ENCODE data around the gene CDH24.

DNA sequence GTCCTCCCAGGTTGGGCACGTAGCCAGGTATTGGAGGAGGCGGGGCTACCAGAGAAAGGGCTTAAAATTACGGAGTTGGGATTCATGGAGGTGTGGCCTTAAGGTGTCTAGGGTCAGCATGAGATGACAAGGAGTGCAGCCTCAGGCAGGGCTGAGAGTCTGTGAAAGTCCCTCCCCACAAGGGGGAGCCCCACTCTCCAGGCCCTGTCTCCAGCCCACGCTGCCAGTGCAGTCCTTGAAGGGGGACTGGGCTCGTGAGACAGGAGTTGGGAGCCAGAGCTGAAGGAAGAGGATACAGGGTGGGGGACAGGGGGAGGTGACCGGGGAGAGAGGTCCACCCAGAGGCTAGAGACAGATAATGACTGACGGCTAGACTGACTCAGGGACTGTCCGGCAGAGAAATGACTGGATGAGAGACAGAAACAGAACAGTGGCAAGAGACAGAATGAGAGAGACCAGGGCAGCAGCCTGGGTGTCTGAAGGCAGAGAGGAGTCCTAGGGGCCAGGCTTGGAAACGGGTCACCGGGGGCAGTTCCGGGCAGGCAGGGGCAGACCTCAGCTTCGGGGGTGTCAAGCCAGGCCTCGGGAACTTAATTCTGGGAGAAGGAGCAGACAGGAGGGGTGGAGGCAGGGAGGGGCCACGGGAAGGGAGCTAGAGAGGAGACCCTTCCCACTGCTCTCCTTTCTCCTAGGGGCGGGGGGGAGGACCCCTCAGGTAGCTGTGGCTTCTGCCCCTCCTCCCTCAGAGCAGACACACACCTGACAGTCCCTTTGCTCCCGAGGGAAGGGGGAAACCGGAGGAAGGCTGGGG lies 970 bp downstream of the CDH24 start:
- TF ChIP-seq, protein P1, sequence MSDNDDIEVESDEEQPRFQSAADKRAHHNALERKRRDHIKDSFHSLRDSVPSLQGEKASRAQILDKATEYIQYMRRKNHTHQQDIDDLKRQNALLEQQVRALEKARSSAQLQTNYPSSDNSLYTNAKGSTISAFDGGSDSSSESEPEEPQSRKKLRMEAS (IDR thresholded peaks at IDR 0.05; ENCODE audit: low read depth, low read length), result no peak
- TF ChIP-seq YY1 (IDR thresholded peaks at IDR 0.05; ENCODE audit: low read depth, low read length), result peak; percentile 40; the same call in 1 of the 2 replicates
- TF ChIP-seq, protein P2, sequence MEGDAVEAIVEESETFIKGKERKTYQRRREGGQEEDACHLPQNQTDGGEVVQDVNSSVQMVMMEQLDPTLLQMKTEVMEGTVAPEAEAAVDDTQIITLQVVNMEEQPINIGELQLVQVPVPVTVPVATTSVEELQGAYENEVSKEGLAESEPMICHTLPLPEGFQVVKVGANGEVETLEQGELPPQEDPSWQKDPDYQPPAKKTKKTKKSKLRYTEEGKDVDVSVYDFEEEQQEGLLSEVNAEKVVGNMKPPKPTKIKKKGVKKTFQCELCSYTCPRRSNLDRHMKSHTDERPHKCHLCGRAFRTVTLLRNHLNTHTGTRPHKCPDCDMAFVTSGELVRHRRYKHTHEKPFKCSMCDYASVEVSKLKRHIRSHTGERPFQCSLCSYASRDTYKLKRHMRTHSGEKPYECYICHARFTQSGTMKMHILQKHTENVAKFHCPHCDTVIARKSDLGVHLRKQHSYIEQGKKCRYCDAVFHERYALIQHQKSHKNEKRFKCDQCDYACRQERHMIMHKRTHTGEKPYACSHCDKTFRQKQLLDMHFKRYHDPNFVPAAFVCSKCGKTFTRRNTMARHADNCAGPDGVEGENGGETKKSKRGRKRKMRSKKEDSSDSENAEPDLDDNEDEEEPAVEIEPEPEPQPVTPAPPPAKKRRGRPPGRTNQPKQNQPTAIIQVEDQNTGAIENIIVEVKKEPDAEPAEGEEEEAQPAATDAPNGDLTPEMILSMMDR (IDR thresholded peaks at IDR 0.05 in 2 of 3, conservative IDR thresholded peaks at IDR 0.05 in 1 of 3; ENCODE audit: control insufficient read depth in 2 of 3, extremely low read depth in 1 of 3, insufficient read depth in 1 of 3, low read depth in 3 of 3, low read length in 3 of 3), result peak; percentile 57 to 83 (median 69)
- TF ChIP-seq MXI1 (IDR thresholded peaks at IDR 0.05; ENCODE audit: low read depth, low read length), result no peak; the same call in 1 of the 2 replicates
- no peak for TF ChIP-seq TAF1 (IDR thresholded peaks at IDR 0.05; ENCODE audit: borderline replicate concordance, low read depth, low read length)
- peak; percentile 28 for TF ChIP-seq SKIL (IDR thresholded peaks at IDR 0.05; ENCODE audit: low read depth, poor library complexity, severe bottlenecking)
- no peak for TF ChIP-seq E4F1 (IDR thresholded peaks at IDR 0.05; ENCODE audit: borderline replicate concordance, partially characterized antibody)
